NOMO-1 treated with DMSO at 0.1 percent for 48 hours (cell line): ENCODE results near the gene NRP2.

Experiments
- DNase-seq: peaks from one replicate; lab custom pipeline; 2025; ENCODE audit not compliant: unreplicated experiment; lab: John Stamatoyannopoulos, UW

Gene NRP2, protein sequence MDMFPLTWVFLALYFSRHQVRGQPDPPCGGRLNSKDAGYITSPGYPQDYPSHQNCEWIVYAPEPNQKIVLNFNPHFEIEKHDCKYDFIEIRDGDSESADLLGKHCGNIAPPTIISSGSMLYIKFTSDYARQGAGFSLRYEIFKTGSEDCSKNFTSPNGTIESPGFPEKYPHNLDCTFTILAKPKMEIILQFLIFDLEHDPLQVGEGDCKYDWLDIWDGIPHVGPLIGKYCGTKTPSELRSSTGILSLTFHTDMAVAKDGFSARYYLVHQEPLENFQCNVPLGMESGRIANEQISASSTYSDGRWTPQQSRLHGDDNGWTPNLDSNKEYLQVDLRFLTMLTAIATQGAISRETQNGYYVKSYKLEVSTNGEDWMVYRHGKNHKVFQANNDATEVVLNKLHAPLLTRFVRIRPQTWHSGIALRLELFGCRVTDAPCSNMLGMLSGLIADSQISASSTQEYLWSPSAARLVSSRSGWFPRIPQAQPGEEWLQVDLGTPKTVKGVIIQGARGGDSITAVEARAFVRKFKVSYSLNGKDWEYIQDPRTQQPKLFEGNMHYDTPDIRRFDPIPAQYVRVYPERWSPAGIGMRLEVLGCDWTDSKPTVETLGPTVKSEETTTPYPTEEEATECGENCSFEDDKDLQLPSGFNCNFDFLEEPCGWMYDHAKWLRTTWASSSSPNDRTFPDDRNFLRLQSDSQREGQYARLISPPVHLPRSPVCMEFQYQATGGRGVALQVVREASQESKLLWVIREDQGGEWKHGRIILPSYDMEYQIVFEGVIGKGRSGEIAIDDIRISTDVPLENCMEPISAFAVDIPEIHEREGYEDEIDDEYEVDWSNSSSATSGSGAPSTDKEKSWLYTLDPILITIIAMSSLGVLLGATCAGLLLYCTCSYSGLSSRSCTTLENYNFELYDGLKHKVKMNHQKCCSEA

DNA sequence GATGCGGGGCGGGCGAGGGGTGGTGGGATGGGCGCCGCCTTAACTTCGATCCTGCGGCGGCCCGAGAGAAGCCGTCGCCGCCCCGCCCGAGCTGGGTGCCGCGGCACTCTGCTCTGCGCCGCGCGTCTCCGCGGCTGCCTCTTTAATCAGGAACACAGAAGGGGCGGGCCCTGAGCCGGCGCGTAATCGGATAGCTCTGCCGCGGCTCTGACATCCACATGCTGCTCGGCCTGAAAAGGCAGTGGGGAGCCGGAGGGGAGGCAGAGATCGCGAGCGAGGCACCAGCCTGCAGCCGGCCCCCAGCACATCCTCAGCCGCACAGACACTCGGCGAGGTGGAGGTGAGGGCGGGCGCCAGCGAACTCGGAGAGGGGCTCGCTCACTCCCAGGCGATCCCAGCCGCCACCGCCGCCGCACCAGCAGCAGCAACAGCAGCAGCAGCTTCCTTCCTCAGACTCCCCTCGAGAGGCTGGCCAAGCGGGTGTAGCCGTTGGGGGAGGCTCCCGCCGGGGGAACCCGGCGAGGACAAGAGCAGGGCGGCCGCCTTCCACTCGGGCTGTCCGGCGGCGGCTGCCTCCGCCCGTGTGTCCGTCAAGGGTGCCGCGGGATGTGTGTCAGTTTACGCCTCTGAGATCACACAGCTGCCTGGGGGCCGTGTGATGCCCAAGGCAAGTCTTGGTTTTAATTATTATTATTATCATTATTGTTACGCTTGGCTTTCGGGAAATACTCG, at the start of gene NRP2:
Gene NRP2, plus strand, starts transcription at position 263 of the 732 bp plus-strand sequence. CDS start 790 bp downstream, outside the sequence.
- peak; percentile 55 for DNase-seq

DNA sequence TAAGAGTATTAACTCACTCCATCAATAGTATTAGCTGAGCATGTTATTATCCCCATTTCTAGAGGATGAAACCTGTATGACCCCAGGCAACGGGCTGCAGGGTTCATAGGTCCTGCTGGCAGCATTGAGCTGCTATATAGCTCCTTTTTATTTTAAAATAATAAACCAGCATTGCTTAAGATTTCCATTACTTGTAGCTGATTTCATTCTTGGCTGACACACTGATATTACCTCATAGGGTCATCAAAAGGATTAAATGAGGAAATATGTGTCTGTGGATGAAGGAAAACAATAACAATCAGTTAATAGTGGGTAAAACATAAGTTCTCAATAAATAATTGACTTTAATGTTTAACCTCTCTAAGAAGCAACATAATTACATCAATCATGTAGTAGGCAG, 48.3 kb upstream of the NRP2 start:
- DNase-seq, result no peak

DNA sequence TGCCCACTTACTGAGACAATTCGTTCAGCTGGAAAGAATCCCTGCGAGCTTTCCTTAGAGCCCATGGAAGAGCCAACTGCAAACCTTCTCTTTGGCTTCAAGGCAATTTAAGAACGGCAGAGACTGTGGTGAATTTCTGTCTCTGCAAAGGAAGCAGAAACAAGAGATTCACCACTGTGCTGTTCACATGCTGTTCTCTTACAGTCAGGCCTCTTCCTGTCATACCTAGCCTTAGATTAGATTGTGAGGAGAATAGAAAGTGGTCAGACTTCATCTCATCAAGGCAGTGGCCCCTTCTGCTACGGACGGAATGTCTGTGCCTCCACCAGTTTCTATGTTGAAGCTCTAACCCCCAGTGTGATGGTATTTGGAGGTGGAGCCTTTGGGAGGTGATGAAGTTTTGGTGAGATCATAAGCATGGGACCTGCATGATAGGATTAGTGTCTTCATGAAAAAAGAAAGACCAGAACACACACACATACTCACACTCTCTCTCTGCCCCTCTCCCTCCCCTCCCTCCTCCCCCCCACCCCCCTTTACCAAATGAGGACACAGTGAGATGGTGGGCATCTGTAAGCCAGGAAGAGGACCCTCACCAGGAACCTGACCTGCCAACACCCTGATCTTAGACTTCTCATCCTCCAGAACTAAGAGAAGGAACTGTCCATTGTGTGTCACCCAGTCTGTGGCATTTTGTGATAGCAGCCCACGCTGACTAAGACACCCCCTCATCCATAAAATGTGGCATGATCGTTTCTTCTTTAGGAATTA, 45.6 kb upstream of the NRP2 start:
- no peak for DNase-seq

DNA sequence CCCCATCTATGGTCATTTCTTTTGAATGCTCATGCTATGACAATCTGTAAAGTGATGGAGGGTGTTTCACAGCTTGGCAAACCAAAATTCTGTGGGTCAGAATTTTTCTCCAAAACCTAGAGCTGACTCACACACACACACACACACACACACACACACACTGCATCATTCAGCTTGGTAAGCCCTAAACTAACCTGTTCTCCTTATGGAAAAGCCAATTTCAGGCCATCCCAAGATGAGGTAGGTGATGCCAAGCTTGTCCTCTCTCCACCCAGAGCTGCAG, 45.0 kb upstream of the NRP2 start:
- no peak for DNase-seq

DNA sequence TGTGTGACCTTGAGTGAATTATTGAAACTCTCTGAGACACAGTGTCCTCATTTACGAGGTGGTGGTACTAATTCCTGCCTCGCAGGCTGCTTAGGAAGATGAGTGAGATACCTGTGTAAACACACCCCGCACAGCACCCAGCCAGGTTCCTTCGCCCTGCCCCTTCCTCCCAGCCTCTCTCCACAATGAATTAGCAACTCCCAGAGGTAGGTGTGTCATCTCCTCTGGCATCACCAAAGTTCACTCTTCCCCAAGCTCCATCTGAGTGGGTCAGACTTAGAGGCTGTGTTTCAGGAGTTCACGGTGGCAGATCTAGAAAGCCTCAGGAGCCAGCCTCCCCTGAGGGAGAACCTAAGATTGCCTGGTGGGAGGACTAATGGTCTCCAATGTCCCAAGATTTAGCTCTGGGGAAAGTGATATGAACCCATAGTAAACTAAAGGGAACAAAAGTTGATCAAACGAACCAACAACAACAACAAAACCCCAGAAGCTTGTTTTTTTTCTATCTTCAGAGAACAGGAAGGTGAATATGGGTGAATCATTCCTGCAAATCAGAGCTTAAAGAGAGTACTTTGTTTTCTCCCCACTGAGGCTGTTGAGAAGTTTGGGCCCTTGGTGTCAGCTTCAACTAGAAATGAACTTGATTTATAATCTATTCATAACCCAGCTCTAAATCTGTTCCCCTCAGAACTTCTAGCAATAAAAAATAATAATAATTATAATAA, 44.4 kb upstream of the NRP2 start:
- DNase-seq, result no peak

DNA sequence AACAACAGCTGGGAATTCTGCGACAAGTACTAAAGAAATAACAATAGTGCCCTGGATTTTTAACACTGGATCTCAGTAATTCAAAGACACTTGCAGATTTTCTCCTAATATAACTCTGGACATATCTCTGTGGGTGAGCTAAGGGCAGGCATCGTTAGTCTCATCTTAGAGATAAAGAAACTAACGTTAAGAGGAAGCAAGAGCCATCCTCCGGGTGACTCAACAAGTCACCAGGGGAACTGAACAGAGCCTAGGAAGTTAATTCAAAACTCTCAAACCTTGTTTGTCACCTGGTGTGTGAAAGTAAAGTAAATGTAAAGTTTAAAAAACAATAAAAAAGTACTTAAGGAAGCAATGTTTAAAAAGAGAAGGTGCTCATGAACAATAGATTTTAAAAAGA, 41.6 kb upstream of the NRP2 start:
- DNase-seq, result peak; percentile 37

DNA sequence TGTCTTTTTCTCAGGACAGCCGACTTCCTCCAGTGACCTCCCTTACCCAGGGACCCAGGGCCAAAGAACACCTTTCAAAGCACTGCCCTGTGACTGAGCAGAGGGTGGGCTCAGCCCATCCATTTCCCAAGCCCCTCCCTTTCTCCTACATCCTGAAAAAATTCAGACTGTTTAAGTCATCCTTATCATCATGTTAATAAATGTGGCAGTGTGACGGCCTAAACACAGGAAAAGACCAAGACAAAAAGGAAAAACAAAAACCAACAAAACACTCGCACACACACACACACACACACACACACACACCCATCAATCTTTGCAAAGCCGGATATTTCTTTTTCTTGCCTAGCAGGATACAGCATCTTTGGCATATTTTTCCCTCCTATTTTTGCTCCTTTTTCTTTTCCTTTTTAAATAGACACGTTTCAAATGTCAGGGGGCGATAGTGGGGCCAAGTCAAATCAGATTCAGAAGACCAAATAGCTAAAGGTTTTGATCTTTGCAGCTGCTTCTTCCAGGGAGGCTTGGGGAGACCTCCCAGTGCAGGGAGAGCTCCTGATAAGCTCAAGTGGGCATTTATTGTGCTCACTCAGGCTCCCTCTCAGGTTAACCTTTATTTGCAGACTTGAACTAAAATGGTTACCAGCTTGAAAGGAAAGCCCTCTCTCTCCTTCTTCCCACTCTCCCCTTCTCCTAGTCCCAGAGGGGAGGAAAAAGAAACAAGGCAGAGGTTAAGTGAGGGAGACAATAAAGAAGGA, 39.5 kb upstream of the NRP2 start:
- DNase-seq, result no peak

DNA sequence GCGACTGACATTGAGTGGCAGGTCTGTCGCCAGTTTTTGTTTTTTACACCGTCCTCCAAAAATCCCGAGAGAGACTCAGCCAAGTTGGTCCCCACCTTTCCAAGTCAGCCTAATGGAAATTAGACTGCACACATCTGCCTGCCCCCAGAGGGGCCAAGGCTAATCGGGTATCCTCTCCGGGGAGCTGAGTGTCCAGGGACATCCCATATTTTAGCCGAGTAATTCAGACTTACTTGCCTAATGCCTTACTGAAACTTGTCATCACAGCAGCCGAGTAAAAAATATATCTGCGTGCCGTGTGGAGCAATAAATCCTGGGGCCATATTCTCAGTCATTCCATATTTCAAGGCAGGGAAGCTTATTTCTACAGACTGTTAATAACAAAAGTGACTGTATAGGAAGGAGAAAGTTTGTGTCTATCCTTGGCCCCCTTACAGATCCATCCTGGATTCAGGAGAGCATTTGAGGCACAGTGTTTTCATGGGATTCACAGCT, 38.9 kb upstream of the NRP2 start:
- DNase-seq, result no peak

DNA sequence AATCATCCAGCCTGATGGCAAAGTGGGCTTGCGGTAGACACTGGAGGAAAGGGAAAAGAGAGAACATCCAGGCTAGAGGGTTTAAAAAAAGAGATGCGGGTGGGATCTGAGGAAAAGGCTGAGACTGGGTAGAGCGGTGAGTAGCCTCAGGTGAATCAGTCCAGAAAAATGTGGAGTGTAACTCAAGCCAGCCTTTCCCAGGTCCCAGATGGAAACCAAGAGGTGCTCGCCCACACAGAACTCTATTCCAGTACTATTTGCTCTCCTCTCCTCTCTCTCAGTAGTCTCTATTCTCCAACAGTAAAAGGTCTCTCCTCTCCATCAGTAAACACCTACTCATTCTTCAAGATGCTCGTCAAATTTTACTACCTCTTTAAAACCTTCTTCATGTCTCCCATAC, 38.3 kb upstream of the NRP2 start:
- no peak for DNase-seq

DNA sequence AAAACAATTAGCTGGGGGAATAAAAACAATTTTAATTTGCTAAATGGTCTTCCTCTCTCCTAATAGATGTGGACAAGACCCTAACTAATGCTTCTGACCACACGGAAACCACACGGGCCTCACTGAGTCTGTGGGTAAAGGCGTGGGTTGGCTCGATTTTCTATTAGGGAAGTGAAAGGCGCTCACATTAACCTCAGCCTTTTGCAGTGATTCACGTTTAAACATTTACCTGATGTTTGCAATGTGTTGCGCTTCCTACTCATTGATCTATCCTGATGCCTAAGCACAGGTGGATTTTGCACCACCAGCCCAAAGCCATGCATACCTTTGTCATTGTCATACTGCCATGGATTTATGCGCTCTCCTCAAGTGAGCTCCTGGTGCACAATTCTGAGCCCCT, 35.6 kb upstream of the NRP2 start:
- DNase-seq, result peak; percentile 71

DNA sequence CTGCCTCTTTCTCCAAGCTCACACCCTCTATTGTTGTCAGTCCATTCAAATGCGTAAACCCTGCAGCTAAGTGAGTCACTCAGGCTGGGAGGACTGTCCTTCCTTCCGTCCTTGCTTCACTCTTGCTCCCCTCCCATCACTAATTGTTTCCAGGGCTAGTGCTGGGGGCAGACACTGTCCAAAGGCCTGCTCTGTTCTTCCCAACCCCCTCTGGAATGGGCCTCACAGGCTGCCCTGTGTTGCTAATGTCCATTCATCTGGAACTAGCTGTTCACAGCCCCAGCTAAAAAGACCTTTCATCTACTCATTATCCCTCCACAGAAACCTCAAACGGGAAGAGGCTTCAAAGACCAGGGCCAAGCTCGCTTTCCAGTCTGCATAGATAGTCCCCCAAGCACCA, 31.9 kb upstream of the NRP2 start:
- no peak for DNase-seq

DNA sequence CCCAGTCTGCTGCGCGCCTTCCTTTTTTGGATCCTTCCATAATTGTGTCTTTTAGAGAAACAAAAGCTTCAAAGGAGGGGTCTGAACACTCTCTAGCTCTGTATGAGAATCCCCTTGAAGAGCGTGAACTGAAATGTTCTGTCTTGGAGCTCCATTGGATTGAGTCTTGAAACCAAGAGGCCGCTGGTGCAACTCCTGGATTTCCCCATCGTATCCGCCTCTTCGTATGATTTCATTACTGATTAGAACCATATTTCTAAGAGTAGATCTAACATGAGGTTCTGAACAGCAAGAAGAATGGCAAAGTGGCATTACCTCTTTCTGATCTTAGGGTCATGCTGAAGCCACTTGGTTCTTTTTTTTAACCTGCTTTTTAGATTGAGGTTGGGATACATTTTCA, 31.4 kb upstream of the NRP2 start:
- DNase-seq, result no peak

DNA sequence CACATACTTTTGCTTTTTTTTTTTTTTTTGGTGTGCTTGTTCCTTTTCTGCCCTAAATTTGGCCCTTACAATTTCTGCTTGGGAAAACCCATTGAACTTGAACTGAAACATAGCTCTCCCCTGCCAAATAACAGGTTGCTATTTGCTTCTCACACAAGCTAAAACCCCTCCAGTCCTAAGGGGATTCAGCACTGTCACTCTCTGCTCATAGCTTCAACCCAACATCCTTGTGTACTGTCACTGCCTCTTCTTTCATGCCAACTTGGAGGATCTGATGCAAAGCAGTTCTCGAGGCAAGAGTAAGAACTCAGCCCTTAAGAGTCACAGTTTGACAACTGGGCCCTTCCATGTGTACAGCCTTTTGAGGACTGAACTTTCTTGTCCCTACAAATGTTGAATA, 30.6 kb upstream of the NRP2 start:
- DNase-seq, result no peak

DNA sequence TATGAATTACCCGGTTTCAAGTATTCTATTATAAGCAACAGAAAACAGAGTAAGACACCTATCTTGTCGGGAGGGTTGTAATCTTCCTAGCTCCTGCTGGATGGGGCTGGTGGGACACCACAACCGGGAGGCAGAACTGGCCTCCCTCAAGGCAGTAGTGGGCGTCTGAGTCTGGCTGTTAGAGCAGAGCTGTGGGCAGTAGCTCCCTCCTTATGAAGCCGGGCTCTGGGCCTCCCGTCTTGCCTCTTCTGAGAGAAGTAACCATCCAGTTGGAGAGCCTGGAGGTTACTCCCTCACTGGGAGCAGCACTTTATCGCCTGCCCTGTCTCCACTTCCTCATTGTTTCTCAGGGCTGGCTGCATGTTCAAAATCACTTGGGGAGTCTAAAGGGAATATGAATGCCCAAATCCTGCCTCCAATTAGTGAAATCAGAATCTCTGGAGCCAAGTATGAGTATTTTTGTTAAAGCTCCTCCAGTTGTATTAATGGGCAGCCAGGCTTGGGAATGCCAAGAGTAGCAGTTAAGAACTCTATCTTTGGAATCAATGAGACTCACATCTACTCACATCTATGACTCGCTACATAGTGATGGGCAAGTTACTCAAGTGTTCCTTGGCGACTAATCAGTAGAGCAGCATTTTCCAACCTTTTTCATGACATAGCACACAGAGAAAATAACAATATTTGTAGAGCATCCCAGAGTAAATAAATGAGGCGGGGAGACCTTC, 27.3 kb upstream of the NRP2 start:
- DNase-seq, result no peak

DNA sequence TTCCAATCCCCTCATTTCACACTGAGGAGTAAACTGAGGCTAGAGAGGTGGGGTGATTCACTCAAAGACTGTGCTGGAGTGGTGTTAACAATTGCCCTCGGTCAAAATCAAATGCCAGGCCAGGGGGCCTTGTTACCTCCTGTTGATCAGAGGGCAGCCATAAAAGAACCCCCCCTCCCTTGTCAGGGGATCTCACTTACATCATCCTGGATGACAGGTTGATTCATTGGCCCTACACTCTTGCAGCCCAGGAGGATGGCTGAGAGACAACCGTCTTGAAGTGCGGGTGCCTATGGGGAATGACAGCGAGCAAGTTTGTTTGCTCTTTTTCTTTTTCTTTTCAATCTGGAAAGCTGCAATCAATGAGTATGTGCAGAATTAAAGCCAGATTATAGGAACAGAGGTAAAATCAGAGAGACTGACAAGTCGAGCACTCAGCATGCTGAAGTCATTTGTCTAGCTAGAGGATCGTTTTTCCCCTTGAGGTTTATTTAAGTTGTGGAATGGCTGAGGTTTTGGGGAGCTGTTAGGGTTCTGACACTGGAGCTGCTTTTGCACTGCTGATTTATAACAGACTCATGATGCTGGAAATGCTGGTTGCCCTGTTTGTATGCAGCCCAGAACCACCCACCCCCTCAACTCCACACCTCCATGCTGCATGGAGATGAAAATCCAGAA, 26.4 kb upstream of the NRP2 start:
- no peak for DNase-seq

DNA sequence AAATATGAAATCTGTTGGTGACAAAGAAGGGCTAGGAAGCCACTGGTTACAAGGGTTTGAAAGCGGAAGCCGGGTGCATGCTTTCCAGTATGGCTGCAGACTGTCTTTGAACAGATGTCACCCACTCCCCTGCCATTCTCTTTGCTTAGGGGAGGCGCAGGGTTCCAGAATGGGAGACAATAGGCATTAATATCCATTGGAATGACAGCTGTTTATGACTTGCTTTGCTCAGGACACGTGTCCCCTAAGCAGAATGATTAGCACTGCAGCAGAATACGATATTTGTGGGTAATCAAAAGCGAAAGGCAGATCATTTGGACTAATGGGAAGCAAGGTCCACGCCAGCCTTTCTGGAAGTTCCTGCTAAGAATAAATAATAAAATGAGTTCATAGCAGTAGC, 25.8 kb upstream of the NRP2 start:
- DNase-seq, result no peak

DNA sequence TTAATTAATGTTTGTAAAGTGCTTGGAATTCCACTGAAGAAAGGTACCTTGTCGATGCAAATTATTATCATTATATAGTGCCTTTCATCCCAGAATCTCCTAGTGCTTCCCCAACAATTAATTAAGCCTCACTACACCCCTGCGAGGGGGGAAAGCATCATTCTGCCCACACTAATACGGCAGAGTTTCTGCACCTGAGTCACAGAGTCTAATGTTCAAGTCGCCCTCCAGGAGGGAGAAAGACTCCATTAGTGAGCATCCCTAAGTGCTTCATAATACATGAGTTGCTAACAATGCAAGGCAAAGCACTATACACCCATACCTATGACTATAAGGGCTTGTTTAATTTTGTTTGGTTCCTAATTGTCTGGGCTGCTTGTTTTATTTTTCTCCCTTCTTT, 25.4 kb upstream of the NRP2 start:
- no peak for DNase-seq

DNA sequence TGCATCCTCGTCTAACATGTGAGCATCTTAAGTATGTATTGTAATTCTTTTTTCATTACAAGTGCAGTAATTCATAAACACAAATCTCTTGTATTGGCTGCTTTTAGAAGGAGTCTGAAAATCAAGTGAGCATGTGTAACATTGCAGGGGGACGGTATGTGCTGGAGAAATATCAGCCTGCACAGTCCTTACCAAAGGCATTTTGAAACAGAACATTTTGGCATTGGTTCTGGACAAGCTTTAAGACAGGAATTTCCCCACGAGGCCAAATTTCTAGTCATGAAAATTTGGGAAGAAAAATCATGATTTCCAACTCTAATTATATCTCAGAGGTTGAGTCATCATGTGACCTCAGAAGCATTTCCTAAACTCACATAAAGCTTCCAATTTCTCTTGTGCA, 24.7 kb upstream of the NRP2 start:
- DNase-seq, result no peak
